ENCODE data around the gene MAP1LC3B2.

- no peak for TF ChIP-seq POLR2A (IDR thresholded peaks at IDR 0.05; ENCODE audit: extremely low read depth, insufficient read length)
- TF ChIP-seq, protein P1, sequence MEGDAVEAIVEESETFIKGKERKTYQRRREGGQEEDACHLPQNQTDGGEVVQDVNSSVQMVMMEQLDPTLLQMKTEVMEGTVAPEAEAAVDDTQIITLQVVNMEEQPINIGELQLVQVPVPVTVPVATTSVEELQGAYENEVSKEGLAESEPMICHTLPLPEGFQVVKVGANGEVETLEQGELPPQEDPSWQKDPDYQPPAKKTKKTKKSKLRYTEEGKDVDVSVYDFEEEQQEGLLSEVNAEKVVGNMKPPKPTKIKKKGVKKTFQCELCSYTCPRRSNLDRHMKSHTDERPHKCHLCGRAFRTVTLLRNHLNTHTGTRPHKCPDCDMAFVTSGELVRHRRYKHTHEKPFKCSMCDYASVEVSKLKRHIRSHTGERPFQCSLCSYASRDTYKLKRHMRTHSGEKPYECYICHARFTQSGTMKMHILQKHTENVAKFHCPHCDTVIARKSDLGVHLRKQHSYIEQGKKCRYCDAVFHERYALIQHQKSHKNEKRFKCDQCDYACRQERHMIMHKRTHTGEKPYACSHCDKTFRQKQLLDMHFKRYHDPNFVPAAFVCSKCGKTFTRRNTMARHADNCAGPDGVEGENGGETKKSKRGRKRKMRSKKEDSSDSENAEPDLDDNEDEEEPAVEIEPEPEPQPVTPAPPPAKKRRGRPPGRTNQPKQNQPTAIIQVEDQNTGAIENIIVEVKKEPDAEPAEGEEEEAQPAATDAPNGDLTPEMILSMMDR (IDR thresholded peaks at IDR 0.05; ENCODE audit: low read depth, low read length), result no peak
Measured at GRCh38 chr12:116520801-116521471, 38.2 kb upstream of the MAP1LC3B2 start.
